GM18502 (cell line): ENCODE measurements around the gene ZNF778.
"Not testable (repeated sequence)": the region's sequence is repeated elsewhere in the genome, so short reads cannot be mapped to it uniquely, and the experiment has no call there.

Source experiments
- ATAC-seq: cut with Tn5 transposase; IDR thresholded peaks from one replicate; pipeline ENCODE4 v1.9.1; 2021; ENCODE audit warnings: mild to moderate bottlenecking; ENCODE audit not compliant: unreplicated experiment, poor library complexity

Gene ZNF778

GRCh38 chr16:89179656-89180315 lies 37.7 kb upstream of the ZNF778 start:
- no peak for ATAC-seq

GRCh38 chr16:89183463-89183862 lies 34.0 kb upstream of the ZNF778 start:
- ATAC-seq, result no peak

GRCh38 chr16:89183975-89184676 lies 33.4 kb upstream of the ZNF778 start:
- ATAC-seq, result no peak

GRCh38 chr16:89184677-89184932 lies 32.9 kb upstream of the ZNF778 start:
- no peak for ATAC-seq

GRCh38 chr16:89184933-89185794 lies 32.3 kb upstream of the ZNF778 start:
- ATAC-seq, result no peak

GRCh38 chr16:89185887-89186592 lies 31.5 kb upstream of the ZNF778 start:
- ATAC-seq, result not testable (repeated sequence)

GRCh38 chr16:89186593-89187031 lies 30.9 kb upstream of the ZNF778 start:
- ATAC-seq, result not testable (repeated sequence)

GRCh38 chr16:89187032-89187769 lies 30.3 kb upstream of the ZNF778 start:
- ATAC-seq, result no peak

GRCh38 chr16:89187770-89188392 lies 29.6 kb upstream of the ZNF778 start:
- ATAC-seq, result no peak

GRCh38 chr16:89188471-89189357 lies 28.8 kb upstream of the ZNF778 start:
- ATAC-seq, result not testable (repeated sequence)

GRCh38 chr16:89189358-89190025 lies 28.0 kb upstream of the ZNF778 start:
- ATAC-seq, result no peak

- ATAC-seq, result no peak
Measured at GRCh38 chr16:89190150-89190958, 27.1 kb upstream of the ZNF778 start.

- no peak for ATAC-seq
Measured at GRCh38 chr16:89191033-89191900, 26.2 kb upstream of the ZNF778 start.

- no peak for ATAC-seq
Measured at GRCh38 chr16:89191901-89192185, 25.7 kb upstream of the ZNF778 start.

GRCh38 chr16:89192186-89192955 lies 25.1 kb upstream of the ZNF778 start:
- not testable (repeated sequence) for ATAC-seq
